HG03039 (cell line): ENCODE results near the gene DDX60.
A peak's percentile ranks its signal among the peaks of the same experiment; 100 is the strongest.
"Not testable (repeated sequence)": the region's sequence is repeated elsewhere in the genome, so short reads cannot be mapped to it uniquely, and the experiment has no call there.

Experiments used
- ATAC-seq: cut with Tn5 transposase; IDR thresholded peaks from one replicate; pipeline ENCODE4 v1.9.1; 2021; ENCODE audit warnings: mild to moderate bottlenecking, moderate library complexity; ENCODE audit not compliant: unreplicated experiment

DDX60 gene

DNA sequence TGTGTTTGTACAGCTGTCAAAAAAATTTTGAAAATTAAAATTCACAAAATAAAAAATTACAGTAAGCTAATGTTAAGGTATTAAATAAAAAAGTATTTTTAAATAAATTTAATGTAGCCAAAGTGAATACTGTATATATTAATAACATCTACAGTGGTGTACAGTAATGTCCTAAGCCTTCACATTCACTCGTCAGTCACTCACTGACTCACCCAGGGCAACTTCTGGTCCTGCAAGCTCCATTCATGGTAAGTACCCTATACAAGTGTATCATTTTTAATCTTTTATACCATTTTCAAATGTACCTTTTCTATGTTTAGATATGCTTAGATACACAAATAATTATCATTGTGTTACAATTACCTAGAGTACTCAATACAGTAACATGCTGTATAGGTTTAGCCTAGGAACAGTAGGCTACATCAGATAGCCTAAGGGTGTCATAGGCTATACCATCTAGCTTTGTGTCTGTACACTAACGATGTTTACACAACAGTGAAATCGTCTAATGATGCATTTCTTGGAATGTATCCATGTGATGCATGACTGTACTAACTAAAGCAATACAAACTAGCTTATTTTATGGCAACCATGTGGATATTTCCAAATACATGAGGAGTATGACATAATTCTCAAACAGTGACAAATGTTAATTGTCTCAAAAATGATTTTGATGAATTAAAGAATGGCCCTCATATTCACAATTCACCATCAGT lies 13.7 kb downstream of the DDX60 start:
- ATAC-seq = no peak

DNA sequence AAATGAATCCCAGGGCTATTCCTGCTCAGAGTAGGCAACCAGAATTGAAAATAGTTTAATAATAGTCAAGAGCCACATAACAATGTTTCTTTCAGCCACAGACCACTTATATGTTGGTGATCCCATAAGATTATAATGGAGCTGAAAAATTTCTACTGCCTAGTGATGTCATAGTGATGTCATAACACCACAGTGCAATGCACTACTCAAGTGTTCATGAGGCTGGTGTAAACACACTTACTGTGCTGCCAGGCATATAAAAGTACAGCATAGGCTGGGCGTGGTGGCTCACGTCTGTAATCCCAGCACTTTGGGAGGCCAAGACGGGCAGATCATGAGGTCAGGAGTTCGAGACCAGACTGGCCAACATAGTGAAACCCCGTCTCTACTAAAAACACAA lies 15.1 kb downstream of the DDX60 start:
- ATAC-seq = not testable (repeated sequence)

DNA sequence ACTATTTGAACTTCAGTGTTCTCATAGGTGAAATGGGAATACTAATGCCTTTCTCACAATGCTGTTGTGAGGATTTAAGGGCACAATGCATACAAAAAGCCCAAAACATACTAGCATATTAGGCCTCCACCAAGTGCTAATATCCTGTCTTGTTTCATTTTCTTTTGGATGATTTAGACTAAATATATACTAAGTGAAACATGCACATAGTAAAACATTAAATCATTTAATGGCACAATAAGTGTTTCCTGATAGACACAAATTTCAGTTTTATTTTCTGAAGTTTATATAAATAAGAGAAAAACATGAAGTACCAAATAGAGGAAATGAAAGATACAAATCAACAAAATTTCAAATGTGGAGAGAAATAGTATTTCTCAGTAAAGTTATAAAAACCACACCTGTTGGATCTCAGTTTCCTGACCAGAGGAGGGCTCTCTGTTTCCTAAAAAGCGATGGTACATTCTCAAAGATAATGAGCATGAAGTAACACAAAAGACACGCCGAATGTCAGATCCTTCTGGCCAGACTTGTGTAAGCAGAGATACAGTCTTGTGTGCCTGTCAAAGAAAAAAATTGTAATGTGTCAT lies 25.1 kb downstream of the DDX60 start:
- no peak for ATAC-seq

DNA sequence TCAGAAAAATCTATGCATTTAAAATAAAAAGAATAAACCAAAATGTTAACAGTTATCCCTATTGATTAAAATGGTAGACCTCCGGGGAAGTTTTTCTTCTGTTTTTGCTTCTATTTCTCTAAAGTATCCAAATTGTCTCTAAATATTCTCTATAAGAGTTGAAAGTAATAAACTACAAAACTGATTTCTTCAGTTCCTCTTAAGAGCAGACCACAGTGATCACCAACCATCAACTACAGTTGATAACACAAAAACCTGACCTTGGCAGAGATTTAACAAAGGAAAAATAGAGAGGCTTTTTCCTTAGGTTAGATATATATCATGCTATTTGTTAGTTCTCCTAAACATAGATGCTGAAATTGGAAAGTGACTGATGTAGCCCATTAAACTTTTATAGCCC lies 27.3 kb downstream of the DDX60 start:
- ATAC-seq = no peak

DNA sequence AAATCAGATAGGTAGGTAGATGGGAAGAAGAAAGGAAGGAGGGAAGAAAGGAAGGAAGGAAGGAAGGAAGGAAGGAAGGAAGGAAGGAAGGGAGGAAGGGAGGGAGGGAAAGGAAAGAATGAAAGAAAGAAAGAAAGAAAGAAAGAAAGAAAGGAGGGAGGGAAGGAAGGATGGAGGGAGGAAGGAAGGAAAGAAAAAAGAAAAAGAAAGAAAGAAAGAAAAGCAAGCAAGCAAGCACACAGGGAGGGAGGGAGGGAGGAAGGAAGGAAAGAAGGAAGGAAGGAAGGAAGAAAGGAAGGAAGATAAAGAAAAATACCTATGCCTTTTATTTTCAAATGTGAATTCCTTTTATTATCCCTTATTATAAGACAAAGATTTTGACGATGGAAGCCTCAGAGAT lies 32.7 kb downstream of the DDX60 start:
- not testable (repeated sequence) for ATAC-seq

DNA sequence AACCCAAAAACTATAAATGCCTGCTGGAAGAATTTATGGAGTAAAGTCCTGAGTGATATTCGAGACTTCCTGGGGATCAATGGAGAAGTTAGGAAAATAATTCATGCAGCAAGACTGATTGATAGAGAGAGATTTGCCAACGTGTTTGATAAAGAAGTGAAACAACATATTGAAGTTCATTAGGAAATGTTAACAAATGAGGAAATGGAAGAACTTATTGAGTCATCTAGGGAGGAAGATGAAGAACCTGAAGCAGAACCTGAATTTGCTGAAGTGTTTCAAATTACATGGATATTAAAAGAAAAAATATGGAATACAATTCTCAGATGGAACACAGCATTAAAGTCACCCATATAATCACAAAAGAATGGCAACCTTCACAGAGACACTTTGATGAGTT lies 39.0 kb downstream of the DDX60 start:
- ATAC-seq = no peak

DNA sequence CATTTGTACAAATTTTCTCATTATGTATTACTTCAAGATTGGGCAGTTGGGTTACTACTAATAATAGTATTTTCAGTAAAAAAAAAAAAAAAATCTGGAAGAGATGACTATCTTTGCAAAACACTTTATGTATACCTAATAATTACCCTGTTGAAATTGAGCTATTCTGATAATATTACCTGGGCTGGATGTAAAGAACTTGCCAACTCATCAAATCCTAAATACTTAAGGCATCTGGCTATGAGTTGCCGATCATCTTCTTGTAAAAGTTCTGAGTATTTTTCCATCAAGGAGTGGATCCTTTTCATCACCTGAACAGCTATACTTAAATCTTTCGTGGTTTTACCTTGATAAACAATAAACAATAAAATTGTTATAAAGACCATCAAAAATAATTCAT lies 42.7 kb downstream of the DDX60 start:
- no peak for ATAC-seq

DNA sequence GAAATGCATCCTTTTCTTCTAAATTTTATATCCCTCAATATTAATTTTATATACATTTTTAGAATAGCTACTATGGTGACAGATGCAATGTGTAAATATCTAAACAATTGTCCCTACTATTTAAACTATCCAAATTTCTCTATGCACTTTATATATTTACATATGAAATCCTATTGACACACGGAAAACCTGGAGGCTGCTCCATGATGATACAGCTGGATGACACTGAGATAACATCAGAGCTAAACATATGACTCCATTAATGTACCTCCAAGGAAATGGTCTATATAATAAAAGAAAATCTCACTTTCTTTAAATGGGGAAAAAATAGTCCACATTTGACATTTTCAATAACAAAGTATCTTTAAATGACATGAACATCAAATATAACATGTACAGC lies 43.7 kb downstream of the DDX60 start:
- no peak for ATAC-seq

DNA sequence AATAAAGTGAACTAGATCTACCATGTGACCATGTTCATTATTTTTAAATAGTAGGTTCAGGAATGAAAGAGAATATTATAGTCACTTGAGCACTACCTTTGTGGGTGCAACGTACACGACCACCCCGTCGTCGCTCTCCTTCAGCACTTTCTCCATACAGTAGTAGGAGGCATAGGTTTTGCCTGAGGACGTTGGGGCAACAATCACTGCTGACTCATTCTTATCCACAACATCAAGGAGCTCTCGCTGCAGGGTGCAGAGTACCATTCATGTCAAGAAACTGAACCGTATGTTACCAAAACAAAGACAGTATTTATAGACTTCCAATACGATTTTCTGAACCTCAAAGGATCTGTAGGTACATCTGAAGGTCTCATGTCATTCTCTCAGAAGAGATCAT lies 44.7 kb downstream of the DDX60 start:
- ATAC-seq = no peak

DNA sequence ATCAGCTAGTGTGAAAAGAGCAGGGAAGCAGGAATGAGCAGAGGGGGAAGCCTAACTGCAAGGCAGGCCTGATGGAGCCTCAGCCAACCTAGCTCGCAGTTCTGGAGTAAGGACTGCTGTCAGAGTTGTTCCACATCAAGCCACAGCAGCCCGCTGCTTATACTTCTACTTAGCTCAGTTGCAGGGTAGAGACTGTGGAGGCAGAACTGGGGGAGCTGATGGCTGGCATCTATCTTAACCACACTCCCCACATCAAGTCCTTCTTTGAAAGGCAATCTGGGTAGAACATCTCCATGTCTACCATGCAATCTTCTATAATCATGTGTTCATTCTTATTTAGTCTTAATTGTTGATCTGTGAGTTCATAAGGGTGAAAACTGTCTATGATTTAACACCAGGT lies 46.1 kb downstream of the DDX60 start:
- ATAC-seq = no peak

DNA sequence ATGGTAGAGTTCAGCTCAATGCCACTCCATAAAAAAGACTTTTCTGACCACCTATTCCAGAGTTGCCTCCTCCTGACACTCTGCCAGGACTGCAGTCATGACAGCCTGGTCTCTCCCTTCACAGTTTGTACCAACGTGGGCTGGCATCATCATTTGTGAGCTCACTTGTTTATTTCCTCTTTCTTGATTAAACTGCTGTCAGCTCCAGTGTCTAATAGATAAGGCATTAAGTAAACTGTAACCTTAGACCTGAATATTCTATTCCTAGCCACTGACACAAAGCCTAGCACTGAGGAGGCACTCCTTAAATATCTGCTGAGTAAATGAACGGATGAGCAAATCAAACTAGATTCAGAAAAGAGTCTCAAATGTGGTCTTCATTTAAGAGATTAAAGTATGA lies 48.7 kb downstream of the DDX60 start:
- ATAC-seq = no peak

DNA sequence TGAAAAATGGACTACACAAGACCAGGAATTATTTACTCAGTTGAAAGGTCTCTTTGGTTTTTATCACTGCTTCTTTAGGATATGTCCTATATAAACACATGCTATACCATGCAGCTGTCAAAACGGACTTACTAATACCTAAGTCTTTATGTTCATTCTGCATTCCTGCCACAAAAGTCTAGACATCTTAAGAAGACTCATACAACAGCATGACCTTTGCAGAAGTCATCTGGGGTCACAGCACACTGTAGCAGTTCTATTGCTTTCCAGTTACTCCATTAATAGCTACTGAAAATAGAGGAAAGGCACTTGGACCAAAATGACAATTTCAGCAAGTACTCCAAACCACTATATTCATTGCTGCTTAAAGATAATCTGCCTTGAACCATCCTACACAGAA lies 53.2 kb downstream of the DDX60 start:
- no peak for ATAC-seq

DNA sequence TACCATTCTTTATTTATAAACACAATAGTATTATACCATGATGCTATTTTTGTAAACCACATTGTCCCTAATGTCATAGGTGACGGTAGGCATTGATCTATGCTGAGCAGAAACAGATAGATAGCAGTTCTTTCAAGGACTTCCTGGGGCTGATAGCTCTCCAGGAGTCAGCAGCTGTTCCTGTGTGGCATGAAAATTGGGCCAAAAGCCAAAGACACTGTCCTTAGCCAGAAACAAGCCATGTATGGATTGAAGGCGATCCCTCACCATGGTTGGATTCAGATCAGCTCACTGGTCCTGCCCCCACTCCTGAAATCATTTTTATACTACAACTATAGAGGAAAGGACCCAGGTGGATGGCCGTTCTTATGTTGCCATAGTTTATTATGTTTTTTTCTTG lies 53.6 kb downstream of the DDX60 start:
- no peak for ATAC-seq

DNA sequence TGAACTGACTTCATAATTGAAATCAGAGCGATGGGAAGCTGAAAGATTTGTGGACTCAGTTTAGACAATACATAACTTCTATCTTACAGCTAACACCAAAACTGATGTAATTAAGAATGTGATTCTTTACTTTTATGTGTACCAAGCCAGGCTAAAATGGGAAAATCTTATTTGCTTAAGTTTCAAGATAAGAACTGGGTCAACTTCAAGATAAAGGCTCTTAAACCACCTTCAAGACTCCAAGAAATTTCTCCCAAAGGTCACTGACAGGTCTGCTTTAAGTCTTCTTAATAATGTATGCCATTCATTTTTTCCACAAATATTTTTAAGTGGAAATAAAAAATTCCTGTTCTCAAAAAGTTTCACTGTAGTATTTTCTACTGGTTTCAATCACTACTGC lies 55.5 kb downstream of the DDX60 start:
- no peak for ATAC-seq

DNA sequence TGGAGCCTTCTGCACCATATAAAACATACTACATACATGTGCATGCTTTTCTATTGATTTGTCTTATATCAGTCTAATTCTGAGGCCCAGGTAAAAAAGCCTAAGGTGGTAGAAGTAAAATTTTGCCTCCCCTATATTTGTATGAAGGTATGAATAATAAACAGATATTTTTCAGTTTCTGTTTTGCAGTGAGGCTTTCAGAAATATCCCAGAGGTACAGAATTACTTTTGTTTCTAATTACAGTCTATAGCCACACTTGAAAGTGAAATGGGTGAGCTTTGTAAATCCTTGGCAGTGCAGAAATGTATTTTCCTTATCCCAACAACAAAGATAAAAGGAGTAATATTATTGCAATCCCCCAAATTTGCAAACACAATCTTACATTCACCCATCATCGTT lies 59.5 kb downstream of the DDX60 start:
- peak; percentile 51 for ATAC-seq

DNA sequence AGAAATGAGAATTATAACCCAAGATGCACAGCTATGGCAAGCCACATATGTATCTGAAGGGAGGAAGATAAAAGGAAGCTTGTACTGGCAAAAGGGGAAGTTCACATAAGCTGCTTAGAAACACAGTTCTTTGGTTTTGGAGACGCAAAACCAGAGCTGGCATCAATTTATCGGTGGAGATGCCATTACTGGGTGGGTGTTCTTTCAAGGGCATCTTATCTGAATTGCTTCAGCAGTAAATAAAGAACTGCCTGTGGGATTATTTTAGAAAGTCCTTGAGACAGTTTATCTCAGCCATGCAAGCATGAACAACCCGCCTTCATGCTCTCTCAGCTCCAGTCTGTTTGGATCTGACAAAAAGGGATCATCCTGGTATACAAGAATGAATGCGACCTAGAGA lies 60.8 kb downstream of the DDX60 start:
- no peak for ATAC-seq

DNA sequence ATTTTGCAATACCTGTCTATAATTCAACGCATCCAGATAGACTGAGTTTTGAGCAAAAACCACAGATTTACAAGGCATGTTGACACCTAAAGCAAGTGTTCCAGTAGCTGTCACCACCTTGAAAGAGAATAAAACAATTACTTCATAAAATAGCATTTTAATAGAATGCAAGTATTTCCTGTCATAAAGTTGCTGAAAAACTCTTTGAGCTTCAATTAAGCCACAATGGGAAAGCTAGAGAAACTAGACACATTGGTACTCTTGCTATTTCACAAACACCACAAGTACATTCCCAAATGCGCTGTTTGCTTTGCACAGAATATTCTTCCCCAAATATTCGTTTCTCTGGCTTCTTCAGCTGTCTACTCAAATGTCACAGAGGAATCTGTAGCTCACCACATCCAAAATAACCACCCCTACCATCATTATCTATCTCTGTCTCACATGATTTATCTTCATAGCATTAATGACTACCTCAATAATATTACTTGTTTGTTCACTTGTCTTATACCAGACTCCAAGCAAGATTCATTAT lies 70.3 kb downstream of the DDX60 start:
- ATAC-seq = no peak

DNA sequence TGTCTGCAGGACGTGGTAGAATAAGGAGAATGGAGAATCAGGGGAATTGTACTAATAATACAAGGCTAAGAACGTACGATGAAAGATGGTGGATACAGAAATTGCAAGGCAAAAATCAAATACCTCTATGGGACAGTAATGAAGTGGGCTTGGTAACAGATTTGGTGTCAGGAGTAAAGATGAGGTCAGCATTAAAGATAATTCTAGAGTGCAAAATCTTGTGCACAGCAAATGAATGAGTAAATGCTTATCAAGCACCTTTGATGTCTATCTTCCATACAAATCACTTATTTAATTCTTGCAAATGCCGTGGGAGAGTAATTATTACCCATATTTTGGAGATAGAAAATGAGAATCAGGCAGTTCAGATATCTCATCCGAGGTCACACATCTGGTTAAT lies 70.9 kb downstream of the DDX60 start:
- no peak for ATAC-seq

DNA sequence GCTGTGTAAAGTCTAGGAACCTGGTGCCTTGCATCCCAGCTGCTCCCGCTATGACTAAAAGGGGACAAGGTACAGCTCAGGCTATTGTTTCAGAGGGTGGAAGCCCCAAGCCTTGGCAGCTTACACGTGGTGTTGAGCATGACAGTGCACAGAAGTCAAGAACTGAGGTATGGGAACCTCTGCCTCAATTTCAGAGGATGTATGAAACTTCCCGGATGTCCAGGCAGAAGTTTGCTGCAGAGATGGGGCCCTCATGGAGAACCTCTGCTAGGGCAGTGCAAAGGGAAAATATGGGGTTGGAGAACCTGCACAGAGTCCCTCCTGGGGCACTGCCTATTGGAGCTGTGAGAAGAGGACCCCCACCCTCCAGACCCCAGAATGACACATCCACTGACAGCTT lies 76.6 kb downstream of the DDX60 start:
- no peak for ATAC-seq

DNA sequence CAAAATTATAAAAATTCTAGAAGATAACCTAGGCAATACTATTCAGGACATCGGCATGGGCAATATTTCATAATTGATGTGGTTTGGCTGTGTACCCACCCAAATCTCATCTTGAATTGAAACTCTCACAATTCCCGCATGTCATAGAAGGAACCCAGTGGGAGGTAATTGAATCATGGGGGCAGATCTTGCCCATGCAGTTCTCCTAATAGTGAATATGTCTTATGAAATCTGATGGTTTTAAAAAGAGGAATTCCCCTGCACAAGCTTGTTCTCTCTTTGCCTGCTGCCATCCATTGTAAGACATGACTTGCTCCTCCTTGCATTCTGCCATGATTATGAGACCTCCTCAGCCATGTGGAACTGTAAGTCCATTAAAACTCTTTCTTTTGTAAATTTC lies 77.7 kb downstream of the DDX60 start:
- no peak for ATAC-seq

DNA sequence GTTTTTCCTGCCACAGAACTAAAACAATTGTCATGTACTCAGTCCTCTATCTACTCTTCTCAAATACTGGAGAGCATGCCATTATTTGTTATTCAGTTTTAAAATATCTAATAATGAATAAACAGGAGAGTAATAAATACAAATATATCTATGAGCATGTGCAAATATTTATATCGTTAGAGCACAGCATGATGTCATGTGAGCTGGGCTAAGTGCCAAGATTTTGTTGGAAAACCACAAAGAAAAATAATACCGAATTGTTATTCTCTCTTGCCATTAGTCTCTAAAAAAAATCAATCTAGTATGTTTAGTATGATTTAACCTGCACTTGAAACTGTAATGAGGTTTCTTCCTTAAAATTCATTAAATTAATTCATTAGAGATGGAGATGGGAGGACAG lies 97.3 kb downstream of the DDX60 start:
- ATAC-seq = no peak

DNA sequence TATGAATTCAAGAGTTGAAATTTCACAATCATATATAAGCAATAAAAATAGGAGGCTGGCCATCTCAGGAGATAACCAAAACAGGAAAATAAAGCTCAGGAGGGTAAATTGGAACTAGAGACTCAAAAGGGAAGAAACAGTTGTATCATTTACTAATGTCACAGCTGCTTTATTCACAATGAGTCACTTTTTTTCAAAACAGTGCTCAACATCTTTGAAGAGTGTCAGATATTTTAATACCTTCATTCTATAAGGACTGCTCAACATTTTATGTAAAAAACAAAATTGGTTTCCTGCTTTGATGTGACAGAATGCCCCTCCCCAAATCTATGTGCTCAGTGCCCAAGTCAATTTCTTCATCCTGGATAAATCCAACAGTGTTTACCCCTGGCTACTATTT lies 97.7 kb downstream of the DDX60 start:
- no peak for ATAC-seq

DNA sequence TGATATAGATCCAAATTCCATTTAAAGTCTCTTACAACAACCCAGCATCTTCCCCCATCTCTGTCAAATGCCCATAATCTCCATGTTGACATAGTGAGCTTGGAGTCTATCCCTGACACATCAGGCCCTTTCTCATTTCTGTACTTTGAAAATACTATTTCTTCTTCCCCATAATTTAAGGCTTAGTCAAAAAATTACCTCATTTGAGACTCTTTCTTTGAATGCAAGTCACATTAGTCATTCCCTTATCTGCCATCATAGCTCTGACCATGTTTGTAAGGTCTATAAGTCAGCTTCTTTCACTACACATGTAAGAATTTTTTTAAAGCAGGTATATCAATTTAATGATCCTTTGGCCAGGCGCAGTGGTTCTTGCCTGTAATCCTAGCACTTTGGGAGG lies 99.9 kb downstream of the DDX60 start:
- ATAC-seq = no peak
